Left renal cortex interstitium (tissue), 4 donors: ENCODE measurements around the gene CADPS2. TPM values are rescaled to one million over a fixed set of nuclear protein-coding genes. Genes with fewer than 3 reads are reported as not detected.
"Not testable (repeated sequence)": the region's sequence is repeated elsewhere in the genome, so short reads cannot be mapped to it uniquely, and the experiment has no call there.

Experiments
- DNase-seq, 4 donors: peaks; one replicate each; pipeline ENCODE4 v3.0.0-alpha.2; 2013; ENCODE audit warnings: low read depth in 4 of 4, low spot score in 2 of 4, missing footprints in 1 of 4
- polyA plus RNA-seq, 4 donors: library from polyadenylated mRNA; unstranded; fragments of 120-200 nt; gene quantifications; one replicate each; pipeline ENCODE4 v1.2.1, GENCODE V29; 2013; ENCODE audit not compliant: insufficient read length in 4 of 4

CADPS2 gene
- polyA plus RNA-seq, 4 donors, result 39.1 to 65.8 (median 46.5) TPM

GRCh38 chr7:122679813-122680212 is 206.4 kb downstream of the CADPS2 start:
- no peak for DNase-seq

- DNase-seq, result not testable (repeated sequence)
Observed at GRCh38 chr7:122679269-122679709, 207.0 kb downstream of the CADPS2 start.

- no peak for DNase-seq
Observed at GRCh38 chr7:122677149-122677548, 209.1 kb downstream of the CADPS2 start.

- DNase-seq, result no peak
Observed at GRCh38 chr7:122676466-122676865, 209.8 kb downstream of the CADPS2 start.

GRCh38 chr7:122675621-122676020 is 210.6 kb downstream of the CADPS2 start:
- DNase-seq, result no peak

GRCh38 chr7:122675011-122675410 is 211.2 kb downstream of the CADPS2 start:
- DNase-seq, result no peak

GRCh38 chr7:122674502-122674901 is 211.8 kb downstream of the CADPS2 start:
- DNase-seq, result no peak

GRCh38 chr7:122673951-122674350 is 212.3 kb downstream of the CADPS2 start:
- no peak for DNase-seq

GRCh38 chr7:122672536-122672935 is 213.7 kb downstream of the CADPS2 start:
- DNase-seq, result no peak

GRCh38 chr7:122663733-122664132 is 222.5 kb downstream of the CADPS2 start:
- DNase-seq, result no peak

- no peak for DNase-seq
Observed at GRCh38 chr7:122658856-122659255, 227.4 kb downstream of the CADPS2 start.

GRCh38 chr7:122653685-122654084 is 232.6 kb downstream of the CADPS2 start:
- DNase-seq, result no peak

- DNase-seq, result no peak
Observed at GRCh38 chr7:122652876-122653275, 233.4 kb downstream of the CADPS2 start.

- no peak for DNase-seq
Observed at GRCh38 chr7:122651451-122651850, 234.8 kb downstream of the CADPS2 start.

- DNase-seq, result no peak
Observed at GRCh38 chr7:122643250-122643649, 243.0 kb downstream of the CADPS2 start.

- DNase-seq, result no peak
Observed at GRCh38 chr7:122638459-122638858, 247.8 kb downstream of the CADPS2 start.

- no peak for DNase-seq
Observed at GRCh38 chr7:122637784-122638183, 248.5 kb downstream of the CADPS2 start.

- not testable (repeated sequence) for DNase-seq
Observed at GRCh38 chr7:122635481-122635880, 250.8 kb downstream of the CADPS2 start.

- no peak for DNase-seq
Observed at GRCh38 chr7:122633472-122633871, 252.8 kb downstream of the CADPS2 start.

GRCh38 chr7:122632238-122632637 is 254.0 kb downstream of the CADPS2 start:
- DNase-seq, result no peak

- no peak for DNase-seq
Observed at GRCh38 chr7:122629412-122629953, 256.8 kb downstream of the CADPS2 start.

GRCh38 chr7:122628651-122629411 is 257.4 kb downstream of the CADPS2 start:
- DNase-seq, result no peak
